Endothelial cell of umbilical vein (primary cell): Measurements from ENCODE around the gene FAM131B. TPM values are rescaled to one million over a fixed set of nuclear protein-coding genes. Genes with fewer than 3 reads are reported as not detected.
A peak's percentile ranks its signal among the peaks of the same experiment; 100 is the strongest.

Experiments
- BruUV-seq: library from RNA; stranded (reverse); fragments of 400-500 nt; replicated peaks from 2 replicates; lab custom pipeline; 2021; lab: Mats Ljungman, UMichigan
- CTCF ChIA-PET: fragments of 300-600, 350-600 bp; sonication (Branson Sonifier 250); formaldehyde crosslinking; loops from one replicate; lab custom pipeline; 2021; ENCODE audit warnings: antibody characterized with exemption, inconsistent platforms; lab: Charles Lee
- POLR2A ChIA-PET: fragments of 300-600, 350-600 bp; sonication (Branson Sonifier 250); formaldehyde crosslinking; loops from one replicate; lab custom pipeline; 2021; ENCODE audit warnings: antibody characterized with exemption, inconsistent platforms; lab: Charles Lee
- DNase-seq: peaks from one replicate; pipeline ENCODE4 v3.0.0-alpha.2; 2011; ENCODE audit warnings: low read depth, low spot score
- FAIRE-seq: peaks from 2 replicates; lab custom pipeline; 2011; peaks lifted over from hg19 to GRCh38; lab: Jason Lieb, UNC
- H2AFZ ChIP-seq: 2 replicates; pipeline ENCODE4 v1.6.0; 2012; ENCODE audit warnings: low read depth, low read length, control low read depth, inconsistent platforms
- H3K27ac ChIP-seq: 2 replicates; pipeline ENCODE4 v1.5.1; 2011; ENCODE audit warnings: low read depth, mild to moderate bottlenecking, control low read depth, low read length, moderate library complexity; ENCODE audit not compliant: insufficient read depth
- H3K27me3 ChIP-seq, 2 experiments: 2 replicates each; pipeline versions ENCODE4 v1.6.0 to v1.6.1; 2011; ENCODE audit warnings: low read length in 2 of 2, mixed read lengths in 1 of 2; ENCODE audit not compliant: control insufficient read depth in 2 of 2, insufficient read depth in 2 of 2
- H3K36me3 ChIP-seq, 2 experiments: 2 replicates in 1 of 2; 3 replicates in 1 of 2; pipeline ENCODE4 v1.5.1; 2011; ENCODE audit warnings: low read length in 2 of 2, mild to moderate bottlenecking in 1 of 2, moderate library complexity in 1 of 2; ENCODE audit not compliant: control insufficient read depth in 2 of 2, insufficient read depth in 2 of 2; ENCODE audit errors: extremely low read depth in 1 of 2
- H3K4me1 ChIP-seq: 3 replicates; pipeline ENCODE4 v1.5.1; 2011; ENCODE audit warnings: mild to moderate bottlenecking, low read length; ENCODE audit not compliant: control insufficient read depth, insufficient read depth; ENCODE audit errors: extremely low read depth
- H3K4me2 ChIP-seq: 2 replicates; pipeline ENCODE4 v1.6.1; 2011; ENCODE audit warnings: low read length, control low read depth, mixed read lengths; ENCODE audit not compliant: insufficient read depth
- H3K4me3 ChIP-seq, 3 experiments: fragments of 200-600 bp in 1 of 3; sonication (generic), shearing (Covaris generic) in 1 of 3; replicated peaks in 1 of 3; 2 replicates each; pipeline ENCODE4 v1.5.1; 2011 to 2016; ENCODE audit warnings: control low read depth in 3 of 3, low read length in 3 of 3, mild to moderate bottlenecking in 2 of 3, inconsistent platforms in 1 of 3, low read depth in 1 of 3, moderate library complexity in 1 of 3; ENCODE audit not compliant: insufficient read depth in 1 of 3
- H3K79me2 ChIP-seq: 2 replicates; pipeline ENCODE4 v1.6.0; 2012; ENCODE audit warnings: low read length, inconsistent platforms; ENCODE audit not compliant: control insufficient read depth, insufficient read depth
- H3K9ac ChIP-seq: replicated peaks from 2 replicates; pipeline ENCODE3; 2011; ENCODE audit warnings: low read length, control low read depth; ENCODE audit not compliant: insufficient read depth; ENCODE audit errors: extremely low read depth
- H3K9me1 ChIP-seq: replicated peaks from 3 replicates; pipeline ENCODE4 v1.6.0; 2011; ENCODE audit warnings: mild to moderate bottlenecking, low read length; ENCODE audit not compliant: control insufficient read depth, insufficient read depth; ENCODE audit errors: extremely low read depth
- H3K9me3 ChIP-seq: replicated peaks from 2 replicates; pipeline ENCODE4 v1.5.1; 2012; ENCODE audit warnings: low read length, inconsistent platforms; ENCODE audit not compliant: control insufficient read depth, insufficient read depth
- H4K20me1 ChIP-seq: replicated peaks from 2 replicates; pipeline ENCODE3; 2011; ENCODE audit warnings: mild to moderate bottlenecking, low read length; ENCODE audit not compliant: control insufficient read depth, insufficient read depth; ENCODE audit errors: extremely low read depth
- FOS ChIP-seq: IDR thresholded peaks from 2 replicates; pipeline ENCODE4 v1.6.1; 2011; ENCODE audit warnings: mild to moderate bottlenecking, low read length, moderate library complexity, borderline replicate concordance; ENCODE audit not compliant: insufficient read depth
- POLR2AphosphoS5 ChIP-seq: IDR thresholded peaks from 2 replicates; pipeline ENCODE4 v1.6.1; 2012; ENCODE audit warnings: low read depth, mild to moderate bottlenecking, control low read depth, low read length, moderate library complexity; ENCODE audit not compliant: insufficient read depth
- dilution Hi-C: fragments of 300-500 bp; cut with MboI; formaldehyde crosslinking; loops from one replicate; pipeline ENCODE4 v1.15.0; 2019; ENCODE audit warnings: low sequenced_read_pairs; ENCODE audit not compliant: extremely low pct_ligation_motif_present
- intact Hi-C: fragments of 100-400 bp; cut with micrococcal nuclease; formaldehyde crosslinking; loops from one replicate; pipeline ENCODE4 v1.10.0; 2022
- polyA plus RNA-seq, 4 experiments: library from polyadenylated mRNA; depleted of rRNA in 3 of 4; stranded (reverse) in 3 of 4; unstranded in 1 of 4; fragments of >200 nt; gene quantifications; 2 replicates each; pipeline versions ENCODE4 v1.2.1 to v1.2.3, GENCODE V29; 2011 to 2012; ENCODE audit warnings: missing spikeins in 1 of 4
- total RNA-seq: library from RNA; stranded (reverse); gene quantifications from 2 replicates; pipeline ENCODE4 v1.2.3, GENCODE V29; 2021

The FAM131B gene
- total and polyA plus RNA-seq, 2 donors (not counting 3 experiments of a cell fraction or from before 2014, with no cell fraction given), result 1.6 to 1.8 TPM

DNA sequence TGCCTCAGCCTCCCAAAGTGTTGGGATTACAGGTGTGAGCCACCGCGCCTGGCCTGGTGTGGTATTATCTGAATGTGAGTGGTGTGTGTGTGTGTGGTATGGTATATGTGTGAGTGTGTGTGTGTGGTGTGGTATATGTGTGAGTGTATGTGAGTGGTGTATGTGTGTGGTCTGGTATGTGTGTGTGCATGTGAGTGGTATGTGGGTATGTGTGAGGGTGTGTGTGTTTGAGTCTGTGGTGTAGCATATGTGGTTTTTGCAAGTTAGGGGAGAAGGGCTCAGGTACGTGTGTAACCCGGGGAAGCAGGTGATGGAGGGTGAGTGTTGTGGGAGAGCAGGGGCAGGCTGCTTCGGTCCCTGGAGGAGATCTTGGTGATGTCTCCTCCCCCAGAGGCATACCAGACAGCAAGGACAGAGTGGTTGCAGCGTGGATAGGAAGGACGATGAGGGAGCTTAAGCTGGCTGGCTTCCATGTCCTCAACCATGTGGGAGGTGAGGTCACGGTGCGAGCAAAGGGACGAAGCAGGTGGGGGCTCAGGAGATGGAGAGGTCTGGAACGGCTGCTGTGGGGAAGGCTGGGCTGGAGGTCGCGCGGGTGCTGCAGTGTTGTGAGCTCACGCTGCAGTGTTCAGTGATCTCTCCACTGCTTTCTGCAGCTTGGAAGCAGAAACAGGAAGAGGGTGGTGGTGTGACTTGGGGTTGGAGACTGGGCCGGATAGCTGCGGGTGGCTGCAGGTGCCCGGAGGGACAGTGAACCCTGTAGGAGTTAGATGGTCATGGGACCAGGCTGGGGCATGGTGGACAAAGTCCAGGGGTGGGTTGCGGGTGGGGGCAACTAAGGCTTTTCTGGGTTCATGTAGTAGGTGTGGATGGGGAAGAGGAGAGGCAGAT is 23.6 kb upstream of the FAM131B start:
- TF ChIP-seq POLR2AphosphoS5, result peak; percentile 28
- no peak for TF ChIP-seq FOS
- H3K4me1 ChIP-seq, result peaks cover 78% of the 10 kb centered on the region
- no peak overlapping the region for H2AFZ ChIP-seq
- FAIRE-seq (peak; percentile 18), DNase-seq (peak; percentile 49)
- no peak overlapping the region for H3K27ac ChIP-seq
- no peaks in the 10 kb centered on the region for H3K9me3 ChIP-seq
- no TSS peak for BruUV-seq
- peak overlapping the region; percentile 25 for H3K9ac ChIP-seq
- intact Hi-C loops (no loop called here), dilution Hi-C loops (loop anchor here (25.0 kb wide), 1 partner anchor 126 kb away; no protein-coding TSS in a partner anchor)
- peak overlapping the region in 1 of 3 experiments; percentile 17 for H3K4me3 ChIP-seq
- H3K36me3 ChIP-seq, result peaks cover 20 to 40% of the 10 kb centered on the region in 2 experiments
- peaks cover 83% of the 10 kb centered on the region for H3K79me2 ChIP-seq
- peak overlapping the region; percentile 74 for H3K4me2 ChIP-seq
- no peaks in the 10 kb centered on the region for H3K27me3 ChIP-seq
- no peaks in the 10 kb centered on the region for H4K20me1 ChIP-seq
- ChIA-PET POLR2A (interaction anchor here (0.8 to 1.0 kb wide), 2 partner anchors 98 to 114 kb away, joined by 3 read pairs; partner anchors contain the start of gene CASP2), CTCF (interaction anchor here (1.0 kb wide), 1 partner anchor 146 kb away, joined by 4 read pairs; no protein-coding TSS in a partner anchor)
- H3K9me1 ChIP-seq, result no peaks in the 10 kb centered on the region
